MM.1S (cell line): ENCODE results near the gene LHX5.

Experiments used
- CTCF ChIP-seq: fragments of 300-600 bp; sonication (generic); IDR thresholded peaks from 2 replicates; pipeline ENCODE4 v1.5.1; 2016; ENCODE audit warnings: antibody characterized with exemption, low read length, mixed read lengths
- EZH2 ChIP-seq: fragments of 300-600 bp; sonication (generic); optimal IDR thresholded peaks from 2 replicates; pipeline ENCODE3; 2017; ENCODE audit warnings: low read depth, mild to moderate bottlenecking, antibody characterized with exemption, low read length, mixed read lengths

- TF ChIP-seq CTCF (no peak), EZH2 (no peak)
Measured at GRCh38 chr12:113436586-113436985, 35.1 kb downstream of the LHX5 start.
